Hypothalamus (tissue), 51 donors: ENCODE measurements around the gene FGF2.
"Not testable (repeated sequence)": the region's sequence is repeated elsewhere in the genome, so short reads cannot be mapped to it uniquely, and the experiment has no call there.

Experiments used
- DNase-seq, 51 donors: peaks; one replicate each; lab custom pipeline; 2025; lab: John Stamatoyannopoulos, UW

Gene FGF2

GRCh38 chr4:122842984-122843531 lies 16.4 kb downstream of the FGF2 start:
- DNase-seq: no peak

GRCh38 chr4:122844391-122844790 lies 17.8 kb downstream of the FGF2 start:
- not testable (repeated sequence) for DNase-seq

DNA sequence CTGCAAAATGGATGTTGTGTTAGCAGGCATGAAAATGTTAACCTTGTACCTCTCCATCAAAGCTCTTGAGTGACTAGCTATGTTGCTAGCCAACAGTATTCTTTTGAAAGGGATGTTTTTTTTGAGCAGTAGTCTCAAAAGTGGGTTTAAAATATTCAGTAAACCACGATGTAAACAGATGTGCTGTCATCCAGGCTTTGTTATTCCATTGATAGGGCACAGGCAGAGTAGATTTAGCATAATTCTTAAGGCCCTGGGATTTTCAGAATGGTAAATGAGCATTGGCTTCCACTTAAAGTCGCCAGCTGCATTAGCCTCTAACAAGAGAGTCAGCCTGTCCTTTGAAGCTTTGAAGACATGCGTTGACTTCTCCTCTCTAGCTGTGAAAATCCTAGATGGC lies 18.4 kb downstream of the FGF2 start:
- no peak for DNase-seq

DNA sequence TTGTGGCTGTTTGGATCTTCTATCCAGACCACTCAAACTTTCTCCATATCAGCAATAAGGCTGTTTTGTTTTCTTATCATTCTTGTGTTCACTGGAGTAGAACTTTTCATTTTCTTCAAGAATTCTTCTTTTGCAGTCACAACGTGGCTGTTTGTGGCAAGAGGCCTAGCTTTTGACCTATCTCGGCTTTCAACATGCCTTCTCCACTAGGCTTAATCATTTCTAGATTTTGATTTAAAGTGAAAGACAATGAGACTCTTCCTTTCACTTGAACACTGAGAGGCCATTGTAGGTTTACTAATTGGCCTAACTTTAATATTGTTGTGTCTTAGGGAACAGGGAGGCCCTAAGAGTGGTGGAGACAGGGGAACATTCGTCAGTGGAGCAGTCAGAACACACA lies 19.1 kb downstream of the FGF2 start:
- no peak for DNase-seq

DNA sequence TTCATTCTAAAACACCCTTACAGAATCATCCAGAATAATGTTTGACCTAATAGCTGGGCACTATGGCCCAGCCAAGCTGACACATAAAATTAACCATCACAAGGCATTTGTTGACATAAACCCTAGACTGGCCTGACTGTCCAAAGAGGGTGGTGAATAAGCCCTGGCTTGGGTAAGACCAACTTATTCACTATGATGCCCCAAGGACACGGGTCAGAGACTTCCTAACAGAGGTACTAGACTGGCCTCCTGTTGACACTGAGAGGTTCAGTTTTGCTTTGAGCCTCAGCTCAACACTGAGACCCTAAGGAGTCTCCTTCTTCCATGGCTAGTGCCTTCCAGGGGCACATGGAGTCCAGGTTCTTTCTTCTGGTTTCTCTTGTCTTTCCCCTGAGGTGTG lies 21.3 kb downstream of the FGF2 start:
- no peak for DNase-seq

DNA sequence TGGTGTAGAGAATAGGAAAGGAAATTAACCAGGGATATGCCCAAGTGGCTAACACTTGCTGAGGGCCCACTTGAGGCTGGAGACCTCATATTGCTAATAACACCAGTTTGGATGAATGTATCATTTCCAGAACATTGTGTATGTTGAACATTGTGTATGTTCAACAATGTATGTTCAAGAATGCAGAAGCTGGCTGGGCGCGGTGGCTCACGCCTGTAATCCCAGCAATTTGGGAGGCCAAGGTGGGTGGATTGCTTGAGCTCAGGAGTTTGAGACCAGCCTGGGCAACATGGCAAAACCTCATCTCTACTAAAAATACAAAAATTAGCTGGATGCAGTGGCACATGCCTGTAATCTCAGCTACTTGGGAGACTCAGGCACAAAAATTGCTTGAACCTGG lies 23.2 kb downstream of the FGF2 start:
- DNase-seq: not testable (repeated sequence)

GRCh38 chr4:122851568-122851967 lies 24.9 kb downstream of the FGF2 start:
- no peak for DNase-seq

- peak in 50 of 51 donors; percentile 8 to 88 (median 56) for DNase-seq
Measured at GRCh38 chr4:122854447-122855352, 28.1 kb downstream of the FGF2 start.

GRCh38 chr4:122855353-122855890 lies 28.8 kb downstream of the FGF2 start:
- peak in 2 of 51 donors; percentile 6 to 11 for DNase-seq

DNA sequence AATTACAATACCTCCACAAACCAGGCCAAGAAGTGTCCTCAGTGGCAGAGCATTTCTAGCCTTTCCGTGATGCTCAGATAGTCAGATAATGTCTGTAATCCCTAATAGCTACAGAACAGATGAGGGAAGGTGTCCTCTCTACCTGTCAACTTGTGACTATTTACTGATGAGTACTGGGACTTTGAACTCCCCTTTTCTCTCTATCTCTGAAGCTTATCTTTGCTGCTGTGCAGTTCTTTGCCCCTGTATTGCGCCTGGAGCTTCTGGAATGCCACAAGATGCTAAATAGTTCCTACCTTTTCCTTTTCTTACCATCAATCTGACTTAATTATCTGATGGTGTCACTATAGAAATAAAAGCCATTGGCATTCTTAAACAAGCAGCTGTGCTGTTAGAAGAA lies 30.5 kb downstream of the FGF2 start:
- no peak for DNase-seq

- DNase-seq: no peak
Measured at GRCh38 chr4:122858705-122859104, 32.1 kb downstream of the FGF2 start.

- DNase-seq: no peak
Measured at GRCh38 chr4:122861172-122861943, 34.7 kb downstream of the FGF2 start.

DNA sequence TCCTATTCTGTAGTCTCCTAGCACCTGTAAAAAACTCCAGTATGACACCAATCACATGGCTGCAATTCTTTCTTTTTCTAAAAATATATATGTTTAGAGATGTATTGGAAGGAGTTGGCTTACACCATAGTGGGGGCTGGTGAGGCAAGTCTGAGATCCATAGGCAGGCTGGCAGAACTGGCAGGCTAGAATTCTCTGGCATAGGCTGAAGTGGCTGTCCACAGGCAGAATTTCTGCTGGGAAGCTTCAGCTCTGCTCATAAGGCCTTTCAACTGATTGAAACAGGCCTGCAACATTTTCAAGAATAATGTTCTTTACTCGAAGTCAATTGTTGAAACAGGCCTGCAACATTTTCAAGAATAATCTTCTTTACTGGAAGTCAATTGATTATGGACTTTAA lies 37.0 kb downstream of the FGF2 start:
- DNase-seq: no peak

DNA sequence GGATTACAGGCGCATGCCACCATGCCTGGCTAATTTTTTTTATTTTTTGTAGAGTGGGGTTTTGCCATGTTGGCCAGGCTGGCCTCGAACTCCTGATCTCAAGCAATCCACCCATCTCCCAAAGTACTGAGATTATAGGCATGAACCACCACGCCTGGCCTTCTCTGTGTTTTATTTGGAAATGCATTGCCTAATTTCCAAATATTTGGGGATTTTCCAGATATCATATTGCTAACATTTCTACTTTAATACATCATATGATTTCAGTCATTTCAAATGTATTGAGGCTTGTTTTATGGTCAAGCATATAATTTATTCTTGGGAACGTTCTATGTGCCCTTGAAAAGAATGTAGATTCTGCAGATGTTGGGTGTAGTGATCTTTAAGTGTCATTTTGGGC lies 38.8 kb downstream of the FGF2 start:
- DNase-seq: no peak

- not testable (repeated sequence) for DNase-seq
Measured at GRCh38 chr4:122868235-122868634, 41.6 kb downstream of the FGF2 start.

DNA sequence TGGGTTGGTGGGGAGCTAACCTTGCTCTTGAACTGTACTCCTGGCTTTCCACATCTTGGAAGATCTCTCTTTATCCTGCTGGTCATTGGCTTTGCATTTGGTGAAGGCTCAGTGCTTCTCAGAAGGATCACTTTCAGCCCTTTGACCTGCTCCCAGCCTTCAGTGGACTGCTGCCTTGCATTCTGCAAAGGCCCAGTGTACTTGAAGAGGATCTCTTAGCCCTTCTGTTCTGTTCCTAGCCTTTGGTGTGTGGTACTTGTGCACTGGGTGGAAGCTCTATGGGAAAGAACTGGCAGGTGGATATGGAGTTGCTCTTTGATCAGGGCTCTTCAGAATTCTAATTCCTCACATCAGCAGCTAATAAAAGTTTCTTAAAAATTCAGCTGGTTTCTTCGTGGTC lies 46.5 kb downstream of the FGF2 start:
- no peak for DNase-seq

- no peak for DNase-seq
Measured at GRCh38 chr4:122873821-122874593, 47.4 kb downstream of the FGF2 start.

DNA sequence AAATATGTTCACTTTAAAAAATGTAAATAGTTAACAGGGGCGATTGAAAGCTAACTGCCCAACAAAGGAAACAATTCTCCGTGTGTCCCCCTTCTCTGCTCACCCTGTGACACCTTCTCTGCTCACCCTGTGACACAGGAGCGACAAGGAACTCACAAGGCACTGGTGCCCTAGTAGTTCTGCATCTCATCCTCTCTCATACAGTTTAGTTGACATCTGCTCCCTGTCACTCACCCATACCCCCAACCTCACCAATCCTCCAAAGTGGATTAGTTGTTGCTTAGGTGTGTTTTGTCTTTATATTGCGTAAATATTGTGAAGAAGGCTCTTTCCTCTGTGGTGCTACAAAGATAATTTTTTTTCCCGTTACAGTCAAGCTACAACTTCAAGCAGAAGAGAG lies 49.3 kb downstream of the FGF2 start:
- DNase-seq: no peak

DNA sequence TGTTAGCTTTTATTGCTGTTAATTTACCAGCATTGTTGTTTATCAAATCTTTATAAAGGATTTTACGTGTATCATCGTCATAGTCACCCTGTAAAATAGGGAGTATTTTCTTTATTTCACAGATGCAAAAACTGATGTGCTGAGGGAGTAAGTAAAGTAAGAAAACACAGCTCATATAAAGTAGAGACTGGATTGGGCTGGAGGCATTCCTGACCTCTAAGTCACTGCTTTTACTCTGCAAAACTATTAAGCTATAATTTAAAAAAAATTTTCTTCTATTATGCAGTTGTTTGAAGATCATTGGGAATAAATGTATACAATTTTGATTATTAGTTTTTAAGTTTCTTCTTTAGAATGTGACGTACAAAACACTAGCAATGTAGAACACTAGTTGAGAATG lies 49.8 kb downstream of the FGF2 start:
- no peak for DNase-seq

DNA sequence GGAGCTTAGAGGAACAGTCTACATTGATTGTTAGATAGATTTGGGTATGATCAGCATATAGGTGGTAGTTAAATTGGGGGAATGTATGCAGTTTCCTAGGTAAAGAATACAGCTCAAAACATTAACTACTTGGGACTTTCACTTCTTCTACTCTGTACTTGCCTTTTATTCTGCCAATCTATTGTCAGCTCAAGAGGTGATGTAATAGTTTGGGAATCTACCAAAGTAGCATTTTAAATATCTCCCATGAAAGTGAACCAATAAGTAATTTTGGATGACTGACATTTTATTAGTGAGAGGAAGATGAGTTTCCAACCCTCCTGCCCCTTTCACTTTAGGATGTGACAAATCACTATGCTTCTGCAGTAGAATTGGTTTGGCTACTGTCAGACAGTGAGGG lies 52.4 kb downstream of the FGF2 start:
- no peak for DNase-seq
